WTC11 (cell line): Measurements from ENCODE around the gene LGR4. TPM values are rescaled to one million over a fixed set of nuclear protein-coding genes. Genes with fewer than 3 reads are reported as not detected.

Experiments
- ATAC-seq: fragments of 200-7000 bp; cut with Tn5 transposase; 2 replicates; pipeline ENCODE4 v1.10.0; 2021; ENCODE audit warnings: mild to moderate bottlenecking, moderate library complexity
- CTCF ChIA-PET: fragments of 300-600 bp; sonication (Branson Sonifier 250); formaldehyde crosslinking; loops from one replicate; lab custom pipeline; 2021; ENCODE audit warnings: antibody characterized with exemption; lab: Charles Lee
- POLR2A ChIA-PET: fragments of 350-600 bp; sonication (Branson Sonifier 250); formaldehyde crosslinking; loops from one replicate; lab custom pipeline; 2021; ENCODE audit warnings: antibody characterized with exemption; lab: Charles Lee
- DNase-seq: peaks from one replicate; pipeline ENCODE4 v3.0.0; 2021; ENCODE audit warnings: low spot score
- H3K27ac Mint-ChIP-seq: 2 replicates; pipeline ENCODE4 v1.8.0; 2021; ENCODE audit warnings: mixed read lengths
- H3K27me3 Mint-ChIP-seq: 2 replicates; pipeline ENCODE4 v1.8.0; 2021; ENCODE audit warnings: low read depth, mild to moderate bottlenecking, moderate library complexity, mixed read lengths
- H3K36me3 Mint-ChIP-seq: 2 replicates; pipeline ENCODE4 v1.8.0; 2021; ENCODE audit warnings: mixed read lengths
- H3K4me1 Mint-ChIP-seq: 2 replicates; pipeline ENCODE4 v1.8.0; 2022; ENCODE audit warnings: mixed read lengths
- H3K4me3 Mint-ChIP-seq: 2 replicates; pipeline ENCODE4 v1.8.0; 2021; ENCODE audit warnings: mild to moderate bottlenecking, moderate library complexity, mixed read lengths
- H3K9me3 Mint-ChIP-seq: 2 replicates; pipeline ENCODE4 v1.8.0; 2021; ENCODE audit warnings: mixed read lengths
- AFF4 ChIP-seq: sonication (generic); formaldehyde crosslinking; IDR thresholded peaks from 2 replicates; pipeline ENCODE4 v1.8.1; 2023; ENCODE audit warnings: mild to moderate bottlenecking, missing genetic modification reagents, borderline replicate concordance
- ATF2 ChIP-seq: sonication (generic); formaldehyde crosslinking; IDR thresholded peaks from 2 replicates; pipeline ENCODE4 v1.8.1; 2022; ENCODE audit warnings: low read depth, missing genetic modification reagents, borderline replicate concordance
- CREM ChIP-seq: sonication (generic); formaldehyde crosslinking; IDR thresholded peaks from 2 replicates; pipeline ENCODE4 v1.8.1; 2022; ENCODE audit warnings: mild to moderate bottlenecking, missing genetic modification reagents, moderate library complexity
- E2F4 ChIP-seq: sonication (generic); formaldehyde crosslinking; IDR thresholded peaks from 2 replicates; pipeline ENCODE4 v1.8.1; 2022; ENCODE audit warnings: low read depth, mild to moderate bottlenecking, moderate library complexity, missing genetic modification reagents, borderline replicate concordance
- ERG ChIP-seq: fragments of 250-450 bp; sonication (Bioruptor Pico); IDR thresholded peaks from 2 replicates; pipeline ENCODE4 v1.8.0; 2021; ENCODE audit warnings: mild to moderate bottlenecking
- FOXJ3 ChIP-seq: sonication (generic); formaldehyde crosslinking; IDR thresholded peaks from 2 replicates; pipeline ENCODE4 v1.9.0; 2021; ENCODE audit warnings: missing genetic modification reagents, mild to moderate bottlenecking, borderline replicate concordance
- FOXP4 ChIP-seq: sonication (generic); formaldehyde crosslinking; IDR thresholded peaks from 2 replicates; pipeline ENCODE4 v1.8.0; 2022; ENCODE audit warnings: mild to moderate bottlenecking, missing genetic modification reagents
- JAZF1 ChIP-seq: fragments of 250-450 bp; sonication (Bioruptor Pico); IDR thresholded peaks from 2 replicates; pipeline ENCODE4 v1.9.0; 2021; ENCODE audit warnings: moderate library complexity, mild to moderate bottlenecking, inconsistent platforms
- MXD4 ChIP-seq: fragments of 250-450 bp; sonication (Bioruptor Pico); IDR thresholded peaks from 2 replicates; pipeline ENCODE4 v1.8.0; 2021; ENCODE audit warnings: mild to moderate bottlenecking, moderate library complexity, borderline replicate concordance
- PRDM15 ChIP-seq: sonication (generic); formaldehyde crosslinking; IDR thresholded peaks from 2 replicates; pipeline ENCODE4 v1.8.0; 2022; ENCODE audit warnings: missing genetic modification reagents
- PRRX2 ChIP-seq: fragments of 250-450 bp; sonication (Bioruptor Pico); IDR thresholded peaks from 2 replicates; pipeline ENCODE4 v1.8.0; 2021; ENCODE audit warnings: mild to moderate bottlenecking
- SOX15 ChIP-seq: fragments of 250-450 bp; sonication (Bioruptor Pico); IDR thresholded peaks from 2 replicates; pipeline ENCODE4 v1.9.0; 2021; ENCODE audit warnings: mild to moderate bottlenecking
- SP1 ChIP-seq: sonication (generic); formaldehyde crosslinking; conservative IDR thresholded peaks from 2 replicates; pipeline ENCODE4 v1.8.1; 2022; ENCODE audit warnings: missing genetic modification reagents
- TEAD1 ChIP-seq: sonication (generic); formaldehyde crosslinking; IDR thresholded peaks from 2 replicates; pipeline ENCODE4 v1.8.0; 2022; ENCODE audit warnings: mild to moderate bottlenecking, missing genetic modification reagents
- TP53 ChIP-seq: sonication (generic); formaldehyde crosslinking; IDR thresholded peaks from 2 replicates; pipeline ENCODE4 v1.8.1; 2023; ENCODE audit warnings: mild to moderate bottlenecking, missing genetic modification reagents
- ZBTB43 ChIP-seq: sonication (generic); formaldehyde crosslinking; IDR thresholded peaks from 2 replicates; pipeline ENCODE4 v1.8.1; 2023; ENCODE audit warnings: mild to moderate bottlenecking, missing genetic modification reagents
- ZNF138 ChIP-seq: sonication (generic); formaldehyde crosslinking; conservative IDR thresholded peaks from 2 replicates; pipeline ENCODE4 v1.8.1; 2022; ENCODE audit warnings: mild to moderate bottlenecking, moderate library complexity, missing genetic modification reagents
- ZNF396 ChIP-seq: fragments of 250-450 bp; sonication (Bioruptor Pico); IDR thresholded peaks from 2 replicates; pipeline ENCODE4 v1.8.0; 2021; ENCODE audit warnings: mild to moderate bottlenecking, moderate library complexity, borderline replicate concordance
- total RNA-seq: library from RNA; stranded (reverse); gene quantifications from 3 replicates; pipeline ENCODE4 v1.2.3, GENCODE V29; 2021

LGR4 gene
- total RNA-seq, 1 experiment from 2014 or later = 53.8 TPM

- TF ChIP-seq E2F4 (CRISPR knock-in tag) = no peak
Observed at GRCh38 chr11:27410272-27410671, 62.3 kb downstream of the LGR4 start (continued).

GRCh38 chr11:27409742-27410141 is 62.8 kb downstream of the LGR4 start:
- no peaks in the 10 kb centered on the region for H3K36me3 Mint-ChIP-seq
- CTCF ChIA-PET = no interaction called here
- peaks cover 11% of the 10 kb centered on the region for H3K4me1 Mint-ChIP-seq

More at GRCh38 chr11:27409742-27410141, 62.8 kb downstream of the LGR4 start:
- DNase-seq = no peak
- Mint-ChIP-seq H3K9me3 (no peaks in the 10 kb centered on the region), H3K4me3 (no peak overlapping the region), H3K27me3 (no peaks in the 10 kb centered on the region), H3K27ac (peak overlapping the region; percentile 30)
- ATAC-seq = no peak
- POLR2A ChIA-PET = no interaction called here
- TF ChIP-seq FOXJ3 (CRISPR knock-in tag) (no peak), SP1 (CRISPR knock-in tag) (no peak), ERG (CRISPR knock-in tag) (no peak), ZBTB43 (CRISPR knock-in tag) (no peak), CREM (no peak), TEAD1 (no peak), ZNF138 (no peak), ZNF396 (no peak), PRDM15 (CRISPR knock-in tag) (no peak), ATF2 (CRISPR knock-in tag) (no peak), JAZF1 (CRISPR knock-in tag) (no peak), AFF4 (CRISPR knock-in tag) (no peak), TP53 (CRISPR knock-in tag) (no peak), SOX15 (CRISPR knock-in tag) (no peak), FOXP4 (no peak), PRRX2 (no peak), MXD4 (CRISPR knock-in tag) (no peak)
